GM21360 (cell line): ENCODE measurements around the gene MAPK8.

Experiments used
- ATAC-seq: cut with Tn5 transposase; IDR thresholded peaks from one replicate; pipeline ENCODE4 v1.9.1; 2021; ENCODE audit warnings: mild to moderate bottlenecking, moderate library complexity; ENCODE audit not compliant: unreplicated experiment

Gene MAPK8

DNA sequence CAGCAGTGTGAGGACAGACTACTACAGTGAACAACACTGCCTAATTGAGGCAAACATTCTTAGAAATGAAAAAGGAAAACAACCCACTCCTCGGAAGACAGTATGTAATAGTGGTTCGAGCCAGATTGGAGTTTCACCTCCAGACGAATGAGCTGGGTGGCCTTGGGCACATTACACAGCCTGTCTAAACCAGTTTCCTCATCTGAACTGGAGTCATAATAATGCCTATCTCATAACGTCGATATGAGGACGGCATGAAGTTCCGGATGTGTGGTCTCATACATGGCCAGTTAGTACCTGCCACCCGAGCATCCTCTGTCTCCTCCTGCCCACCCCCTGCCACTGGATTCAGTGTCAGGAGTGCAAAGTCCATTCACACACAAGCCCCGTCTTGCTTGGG lies 16.2 kb upstream of the MAPK8 start:
- ATAC-seq = no peak

DNA sequence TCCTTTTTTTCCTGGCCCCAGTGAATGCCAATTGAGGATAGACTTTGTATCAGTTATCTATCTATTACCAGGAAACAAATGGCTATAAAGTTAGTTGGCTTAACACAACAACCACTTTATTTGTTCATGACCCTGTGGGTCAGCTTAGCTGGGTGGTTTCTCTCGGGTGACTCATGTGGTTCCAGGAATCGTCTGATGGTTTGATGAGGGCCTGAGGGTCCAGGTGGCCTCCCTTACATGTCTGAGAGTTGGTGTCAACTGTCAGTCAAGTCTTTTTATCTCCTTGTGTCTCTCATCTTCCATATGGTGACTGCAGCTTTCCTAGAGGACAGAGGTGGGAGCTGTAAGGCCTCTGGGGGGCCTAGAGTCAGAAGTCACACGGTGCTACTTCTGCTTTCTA lies 15.3 kb upstream of the MAPK8 start:
- ATAC-seq = no peak

DNA sequence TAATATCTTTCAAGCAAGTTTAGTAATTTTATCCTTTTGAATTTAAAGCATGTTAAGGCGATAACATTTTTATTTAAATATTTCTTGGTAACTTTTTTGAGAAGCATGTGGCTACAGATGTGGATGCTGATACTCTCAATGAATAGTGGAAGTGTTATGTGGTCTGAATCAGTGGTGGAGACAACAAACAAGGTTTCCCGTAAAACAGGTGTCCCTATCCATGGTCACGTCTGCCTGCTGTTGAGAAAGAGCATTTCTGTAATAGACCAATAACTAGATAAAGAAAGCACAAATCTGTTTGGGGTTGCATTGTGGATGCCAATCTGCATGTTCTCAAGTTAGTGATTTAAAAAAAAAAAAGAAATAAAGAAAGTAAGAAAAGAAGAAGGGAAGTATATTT lies 13.9 kb upstream of the MAPK8 start:
- ATAC-seq = no peak

DNA sequence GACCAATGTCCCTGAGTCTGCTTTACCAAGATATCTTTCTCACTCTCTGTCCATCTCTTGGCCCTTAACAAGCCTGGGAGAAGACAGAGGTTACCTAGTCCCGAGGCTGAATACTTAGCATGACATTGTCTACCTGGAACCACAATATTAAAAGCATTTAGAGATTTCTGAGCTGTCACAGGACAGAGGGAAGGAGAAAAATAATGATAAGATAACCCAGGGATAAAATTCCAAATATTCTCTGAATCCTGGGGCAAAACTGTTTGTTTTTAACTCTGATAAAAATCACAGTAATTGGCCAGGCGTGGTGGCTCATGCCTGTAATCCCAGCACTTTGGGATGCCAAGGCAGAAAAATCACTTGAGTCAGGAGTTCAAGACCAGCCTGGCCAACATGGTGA lies 12.0 kb upstream of the MAPK8 start:
- no peak for ATAC-seq

DNA sequence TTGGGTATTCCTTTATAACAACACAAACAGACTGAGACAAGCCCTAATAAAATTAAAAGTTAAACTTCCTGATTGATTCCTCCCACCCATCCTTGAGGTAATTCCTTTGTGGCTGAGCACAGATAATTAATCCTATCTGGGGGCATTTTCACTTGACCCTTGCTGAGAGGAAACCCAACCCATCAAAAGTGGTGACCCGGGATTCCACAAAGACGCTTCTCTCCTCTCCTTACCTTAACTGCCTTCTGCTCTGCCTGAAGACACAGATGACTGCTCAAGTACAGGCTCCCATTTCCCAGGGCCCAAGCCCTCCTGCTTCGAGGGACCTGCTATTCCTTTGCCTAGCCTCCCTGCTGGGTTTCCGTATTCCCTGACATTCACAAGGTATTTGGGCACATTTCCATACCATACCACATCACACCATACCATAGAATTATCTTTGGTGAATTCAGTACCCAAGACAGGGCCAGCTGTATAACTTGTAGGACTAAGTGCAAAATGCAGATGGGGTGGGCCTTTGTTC lies 9.8 kb upstream of the MAPK8 start:
- ATAC-seq = no peak

DNA sequence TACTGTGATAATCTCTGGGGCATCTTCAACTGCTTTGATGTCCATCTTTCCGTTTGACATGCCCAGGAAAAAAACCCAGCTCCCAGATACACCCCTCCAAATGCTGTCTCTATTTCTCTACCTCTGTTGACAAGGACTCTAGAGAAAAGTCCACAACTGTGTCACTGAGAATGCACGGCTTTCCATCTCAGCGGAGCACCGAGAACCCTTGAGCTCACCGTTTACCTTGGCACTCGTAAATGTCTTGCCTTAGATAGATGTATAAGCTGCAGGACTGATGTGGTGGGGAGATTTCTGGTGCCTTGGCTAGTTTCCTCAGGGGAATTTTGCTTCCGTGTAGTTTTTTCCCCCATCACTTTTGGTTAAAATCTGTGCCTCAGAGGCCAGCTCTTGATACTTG lies 7.4 kb upstream of the MAPK8 start:
- no peak for ATAC-seq

DNA sequence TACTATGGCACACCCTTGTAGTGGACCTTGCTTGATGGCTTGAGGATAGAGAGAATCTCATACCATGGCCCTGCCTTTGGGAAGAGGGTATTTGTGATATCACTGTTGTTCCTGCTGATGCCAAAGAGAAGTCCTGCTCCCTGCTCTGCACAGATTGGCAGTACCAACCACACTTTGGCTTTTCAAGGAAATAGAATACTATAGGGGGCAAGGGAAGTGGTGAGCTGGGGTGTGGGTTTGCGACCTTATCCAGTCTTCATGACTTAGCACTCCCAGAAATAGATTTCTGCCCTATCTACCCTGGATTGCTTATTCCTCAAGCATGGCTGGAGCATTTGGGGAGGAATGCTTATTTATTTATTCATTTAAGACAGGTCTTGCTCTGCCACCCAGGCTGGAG lies 6.8 kb upstream of the MAPK8 start:
- no peak for ATAC-seq

DNA sequence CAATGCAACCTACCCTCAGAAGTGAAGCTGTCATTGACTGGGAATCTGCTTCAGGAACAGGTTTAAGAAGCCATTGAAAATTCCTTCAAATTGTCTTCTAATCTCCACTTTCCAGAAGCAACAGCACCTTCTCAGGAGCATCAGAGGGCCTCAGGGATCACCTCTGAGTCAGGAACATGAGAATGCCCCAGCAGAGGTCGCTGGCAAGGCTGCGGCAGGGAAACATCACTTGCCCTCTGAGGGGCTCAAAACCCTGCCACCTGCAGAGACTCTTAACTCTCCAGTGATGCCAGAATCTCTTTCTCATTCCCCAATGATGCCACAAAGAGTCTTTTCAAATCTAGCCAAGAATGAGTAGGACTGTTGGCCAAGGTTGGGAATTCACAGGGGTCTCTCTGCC lies 5.9 kb upstream of the MAPK8 start:
- ATAC-seq = no peak

DNA sequence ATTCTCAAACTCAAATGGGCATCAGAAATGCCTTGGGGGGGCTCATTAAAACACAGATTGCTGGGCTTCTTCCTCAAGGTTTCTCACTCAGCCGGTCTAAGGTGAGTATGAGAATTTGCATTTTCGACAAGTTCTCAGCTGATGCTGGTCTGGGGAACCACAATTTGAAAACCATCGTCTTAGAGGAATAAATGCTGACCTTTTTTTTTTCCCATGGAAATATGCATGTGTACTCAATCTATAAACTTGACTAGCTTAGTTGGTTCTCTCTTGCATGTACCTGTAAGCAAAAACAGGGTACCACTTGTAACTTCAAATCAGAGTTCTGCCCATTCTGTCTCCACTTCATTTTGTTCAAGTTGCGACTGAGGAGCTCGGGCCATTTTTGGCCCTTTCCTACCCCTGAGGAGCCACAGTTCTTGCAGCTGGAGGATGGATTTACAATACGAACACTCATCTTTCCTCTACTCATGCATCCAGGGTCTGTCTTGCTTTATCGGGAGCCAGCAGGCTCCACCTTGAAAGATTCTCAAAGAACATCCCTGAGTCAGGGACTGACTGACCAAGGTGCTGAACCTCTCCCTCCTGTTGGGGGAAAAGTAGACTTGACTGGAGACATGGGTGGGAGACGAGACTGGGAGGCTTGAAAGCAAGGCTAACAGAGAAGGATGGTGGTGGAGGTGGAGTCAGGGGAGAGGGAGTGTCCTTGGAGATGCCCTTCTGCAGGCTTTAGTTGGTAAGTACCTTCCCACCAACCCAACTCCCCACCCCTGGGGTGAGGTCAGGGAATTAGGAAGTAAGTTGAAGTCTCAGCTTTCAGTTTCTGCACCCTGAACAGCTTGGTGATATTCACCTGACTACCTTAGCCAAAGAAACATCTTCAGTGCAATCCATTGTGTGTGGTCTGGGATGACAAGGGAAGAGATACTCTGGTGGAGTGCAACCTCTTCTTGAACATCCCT lies 3.7 kb upstream of the MAPK8 start:
- no peak for ATAC-seq

DNA sequence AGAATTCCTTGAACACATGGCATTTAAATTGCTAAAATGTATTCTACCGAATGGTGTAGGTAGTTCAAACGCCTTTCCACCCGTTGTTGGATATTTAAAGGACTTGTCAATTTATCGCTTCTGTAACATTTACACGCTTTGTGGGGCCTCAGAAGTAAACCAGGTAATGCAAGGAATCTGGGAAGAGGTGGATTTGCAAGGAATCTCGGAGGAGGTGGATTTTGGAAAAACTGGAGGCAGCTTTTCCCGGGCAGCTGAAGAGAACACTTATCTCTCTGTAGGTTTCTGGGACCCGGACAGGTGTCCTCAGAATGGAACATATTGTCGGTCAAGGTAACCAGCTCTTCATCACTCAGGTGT lies 592 bp upstream of the MAPK8 start:
- ATAC-seq = no peak

DNA sequence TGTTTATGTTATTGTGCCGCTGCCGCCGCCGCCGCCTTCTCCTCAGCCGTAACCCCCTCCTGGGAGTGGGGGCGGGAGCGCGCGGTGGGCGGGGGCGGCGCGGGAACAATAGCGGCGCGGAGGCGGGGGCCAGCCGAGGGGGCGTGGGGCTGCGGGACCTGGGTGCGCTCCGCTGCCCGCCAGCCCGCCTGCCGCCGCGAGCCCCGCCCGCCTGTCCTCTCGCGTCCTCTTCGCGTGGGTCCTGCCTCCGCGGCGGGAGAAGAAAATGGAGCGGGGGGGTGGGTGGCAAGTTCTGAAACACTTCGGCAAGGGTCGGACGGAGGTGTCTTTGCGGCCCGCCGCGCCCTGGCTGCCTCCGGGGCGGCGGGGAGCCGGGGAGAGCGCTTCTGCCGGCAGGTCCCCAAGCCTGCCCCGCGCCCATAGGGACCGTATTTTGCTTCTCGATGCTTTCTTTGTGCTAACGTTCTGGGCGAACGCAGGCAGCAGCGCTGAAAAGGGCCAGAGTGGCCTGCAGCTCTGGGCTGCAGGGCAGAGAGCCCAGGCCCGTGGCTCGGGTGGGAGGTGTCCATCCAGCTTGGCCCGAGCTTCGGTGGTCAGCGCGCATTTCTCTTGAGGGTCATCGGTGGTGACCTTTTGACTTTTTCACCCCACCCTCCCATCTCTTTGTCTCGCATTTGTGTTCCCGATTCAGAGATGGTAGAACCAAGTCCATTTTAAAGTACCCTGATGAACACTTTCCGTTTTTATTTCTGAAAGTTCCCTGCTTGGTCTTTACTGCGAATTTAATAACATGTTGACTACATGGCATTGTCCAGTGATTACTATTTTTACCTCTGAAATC lies 613 bp downstream of the MAPK8 start:
- peak; percentile 28 for ATAC-seq

DNA sequence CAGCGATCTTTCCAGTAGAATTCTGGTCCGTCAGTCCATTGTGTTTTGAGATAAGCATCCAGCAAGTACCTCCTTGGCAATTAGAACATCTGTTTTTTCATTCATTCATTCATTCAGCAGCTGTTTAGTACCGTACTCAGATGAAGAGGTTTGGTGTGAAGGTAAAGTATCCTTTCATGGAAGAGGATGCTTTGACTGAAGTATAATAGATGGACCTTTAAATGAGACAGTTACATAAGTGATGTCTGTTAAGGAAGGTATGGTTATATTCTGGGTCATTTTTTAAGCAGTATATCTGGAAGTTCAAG lies 1.2 kb downstream of the MAPK8 start:
- ATAC-seq = no peak

DNA sequence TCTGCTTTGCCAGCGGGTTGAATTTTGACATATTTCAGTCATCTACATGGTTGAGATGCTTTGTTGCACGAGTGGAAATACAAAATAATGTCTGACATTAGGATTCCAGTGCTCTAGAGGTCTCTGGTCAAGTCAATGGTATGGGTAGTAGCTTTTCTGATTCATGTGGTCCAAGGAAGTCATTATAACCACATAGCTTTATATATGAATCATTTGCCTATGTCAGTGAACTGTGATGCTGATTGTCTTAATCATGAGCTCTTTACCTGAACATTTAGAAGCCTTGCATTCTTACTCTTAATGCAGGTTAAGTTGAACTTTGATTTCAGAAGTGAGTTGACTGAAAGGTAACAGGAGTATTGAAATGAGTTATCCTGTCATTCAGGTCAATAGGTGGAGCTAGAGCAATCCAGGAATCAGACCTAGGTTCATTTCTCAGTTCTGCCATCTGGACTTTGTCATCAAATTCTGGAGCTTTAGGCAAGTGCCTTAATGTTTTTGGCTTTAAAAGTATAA lies 3.3 kb downstream of the MAPK8 start:
- ATAC-seq = no peak

DNA sequence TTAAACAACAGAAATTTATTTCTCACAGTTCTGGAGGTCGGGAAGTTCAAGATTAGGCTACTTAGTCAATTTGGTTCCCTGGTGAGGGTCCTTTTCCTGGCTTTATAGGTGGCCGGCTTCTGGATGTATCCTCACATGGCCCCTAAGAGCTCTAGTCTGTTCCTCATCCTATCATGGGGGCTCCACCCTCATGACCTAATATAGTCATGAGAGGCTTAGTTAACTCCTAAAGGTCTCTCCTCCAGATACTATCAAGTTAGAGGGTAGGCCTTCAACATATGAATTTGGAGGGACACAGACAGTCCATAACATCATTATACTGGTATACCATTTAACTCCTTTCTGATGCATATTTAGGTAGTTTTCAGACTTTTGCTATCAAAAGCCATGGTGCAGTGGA lies 7.6 kb downstream of the MAPK8 start:
- ATAC-seq = no peak

DNA sequence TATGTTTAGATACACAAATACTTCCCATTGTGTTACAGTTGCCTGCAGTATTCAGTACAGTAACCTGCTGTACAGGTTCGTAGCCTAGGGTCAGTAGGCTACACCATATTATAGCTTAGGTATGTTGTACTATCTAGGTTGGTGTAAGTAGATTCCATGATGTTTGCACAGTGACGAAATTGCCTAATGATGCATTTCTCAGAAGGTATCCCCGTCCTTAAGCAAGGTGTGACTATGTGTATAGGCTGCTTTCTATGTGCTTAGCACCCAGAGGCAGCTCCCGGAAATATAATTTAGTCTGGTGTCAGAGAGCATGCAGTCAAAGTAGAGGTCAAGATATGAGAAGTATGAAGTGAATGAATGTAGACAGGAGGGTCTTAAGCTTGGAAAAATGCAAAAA lies 9.8 kb downstream of the MAPK8 start:
- no peak for ATAC-seq

DNA sequence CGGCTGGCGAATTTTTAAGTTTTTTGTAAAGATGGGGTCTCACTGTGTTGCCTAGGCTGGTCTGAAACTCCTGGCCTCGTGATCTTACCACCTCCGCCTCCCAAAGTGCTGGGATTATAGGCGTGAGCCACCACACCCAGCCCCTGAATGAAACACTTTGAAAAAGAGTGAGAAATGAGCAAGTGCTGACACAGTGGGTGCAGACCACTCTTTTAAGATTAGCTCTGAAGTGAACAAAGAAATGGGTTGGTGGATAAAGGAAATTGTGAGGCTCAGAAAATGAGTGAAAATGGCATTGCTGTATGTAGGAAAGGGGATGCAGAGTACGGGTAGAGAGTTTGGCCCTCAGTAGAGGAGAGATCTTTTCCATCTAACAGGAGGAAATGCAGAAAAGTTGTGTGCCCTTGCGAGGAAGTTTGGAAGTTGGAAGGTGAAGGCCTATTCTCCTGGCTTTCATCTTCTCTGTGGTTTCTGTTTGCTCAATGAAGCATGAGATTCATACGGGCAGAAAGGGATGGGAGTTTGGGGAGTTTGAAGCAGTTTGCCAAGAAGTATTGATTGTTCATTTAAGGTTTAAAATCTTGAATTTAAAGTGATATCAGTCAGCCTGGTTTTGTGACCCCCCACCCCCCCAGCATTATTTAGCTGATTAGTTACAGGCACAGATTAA lies 11.0 kb downstream of the MAPK8 start:
- no peak for ATAC-seq

DNA sequence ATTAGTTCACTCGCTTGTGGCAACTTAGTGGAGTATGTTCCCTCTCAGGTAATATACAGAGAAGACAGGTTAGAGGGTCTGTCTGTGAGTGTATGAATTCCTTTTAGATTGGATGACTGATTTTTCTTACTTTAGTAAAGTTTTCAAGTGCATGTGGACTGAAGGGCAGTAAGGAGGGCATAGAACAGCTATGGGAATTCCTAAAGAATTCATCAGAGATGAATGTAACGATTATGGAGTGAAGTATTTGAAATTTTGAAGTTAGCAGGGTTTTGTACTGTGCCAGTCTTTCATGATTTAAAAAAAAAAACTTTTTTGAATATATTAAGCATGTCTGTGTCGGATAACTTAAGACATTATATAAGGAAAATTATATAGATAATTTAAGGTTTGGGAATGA lies 15.5 kb downstream of the MAPK8 start:
- no peak for ATAC-seq

DNA sequence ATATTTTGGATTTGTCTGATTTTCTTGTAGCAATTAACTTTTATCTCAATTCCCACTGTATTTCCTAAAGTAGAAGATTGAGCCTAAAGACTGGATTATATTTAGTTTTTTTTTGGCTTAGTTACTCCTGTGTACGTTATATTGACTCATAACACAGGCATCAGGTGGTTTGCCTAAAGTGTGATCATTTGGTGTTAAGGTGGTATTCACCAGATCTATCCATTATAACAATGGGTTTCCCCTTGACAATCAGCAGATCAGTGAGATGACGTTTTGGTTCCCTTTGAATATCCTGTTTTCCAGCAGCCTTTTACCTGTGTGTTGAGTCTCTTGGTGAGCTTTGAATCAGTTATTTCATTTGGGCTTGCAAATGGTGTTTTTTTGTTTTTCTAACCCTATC lies 18.1 kb downstream of the MAPK8 start:
- no peak for ATAC-seq

DNA sequence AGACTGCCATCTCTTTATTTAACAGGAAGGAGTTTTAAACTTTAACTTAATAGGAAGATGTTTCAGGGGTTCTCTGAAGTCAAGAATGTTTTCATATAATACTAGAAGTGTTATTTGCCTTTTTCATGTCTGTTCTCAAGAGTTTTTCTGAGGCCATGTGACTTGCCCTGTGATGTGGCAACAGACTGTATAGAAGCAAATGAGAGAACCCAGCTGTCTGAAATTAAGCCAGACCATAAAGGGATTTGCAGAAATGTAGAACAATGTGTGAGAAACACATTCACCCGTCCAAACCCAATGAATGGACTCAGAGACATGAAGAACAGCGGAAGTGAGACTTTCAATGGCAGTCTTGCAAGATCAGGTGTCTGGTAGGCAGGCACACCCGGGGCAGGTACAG lies 23.8 kb downstream of the MAPK8 start:
- ATAC-seq = no peak

DNA sequence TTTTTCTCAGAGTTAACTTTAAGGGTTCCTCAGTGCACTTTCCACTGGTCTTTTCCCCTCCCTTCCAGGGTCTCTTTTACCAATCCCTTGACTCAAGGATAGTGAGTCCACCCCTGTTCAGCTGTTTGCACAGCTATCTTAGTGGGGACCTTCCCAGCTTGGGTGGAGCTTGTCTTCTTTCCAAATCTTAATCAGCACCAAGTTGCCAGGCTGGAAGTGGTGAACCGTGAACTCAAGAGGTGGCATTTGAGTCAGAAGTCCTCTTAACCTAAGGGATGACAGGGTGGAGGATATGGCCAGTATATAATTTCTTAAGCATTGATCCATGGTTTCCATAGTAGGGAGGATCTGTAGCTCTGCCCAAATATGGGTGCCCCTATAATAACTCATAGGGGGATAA lies 25.0 kb downstream of the MAPK8 start:
- no peak for ATAC-seq

DNA sequence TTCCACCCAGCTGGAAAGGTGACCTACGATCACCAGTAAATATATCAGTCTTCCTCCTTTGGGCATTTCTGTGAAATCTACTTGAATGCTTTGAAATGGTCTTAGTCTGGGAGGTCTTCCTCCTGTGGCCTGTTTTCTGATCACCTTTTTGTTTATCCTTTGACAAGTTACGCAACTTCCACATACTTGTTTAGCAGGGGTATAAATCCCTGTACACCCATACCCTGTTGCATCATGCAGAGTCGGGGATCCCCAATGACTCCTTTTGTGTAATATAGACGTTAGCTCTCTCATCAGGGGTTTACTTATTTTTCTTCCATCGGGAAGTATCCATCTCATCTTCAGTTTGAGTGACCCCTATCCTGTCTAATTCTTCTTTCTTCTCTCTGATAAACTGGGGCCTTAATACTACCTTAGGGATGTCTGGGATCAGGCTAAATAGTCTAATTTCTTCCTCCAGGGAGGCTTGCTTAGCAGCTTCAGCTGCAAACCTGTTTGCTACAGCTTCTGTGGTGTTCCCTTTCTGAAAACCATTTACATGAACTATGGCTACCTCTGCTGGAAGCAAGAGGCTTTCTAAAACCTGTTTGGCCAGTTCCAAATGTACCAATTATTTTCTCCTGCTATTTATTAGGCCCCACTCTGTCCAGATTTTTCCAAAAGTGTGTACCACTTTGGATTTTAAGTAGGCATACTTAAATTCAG lies 25.8 kb downstream of the MAPK8 start:
- ATAC-seq = no peak
